Frontal cortex (tissue), 4 donors: ENCODE data around the gene DTL. TPM values are rescaled to one million over a fixed set of nuclear protein-coding genes. Genes with fewer than 3 reads are reported as not detected.

Experiments
- DNase-seq, 2 donors: peaks; one replicate each; pipeline ENCODE4 v3.0.0; 2012; ENCODE audit warnings: low spot score in 2 of 2
- FAIRE-seq: peaks from 2 replicates; lab custom pipeline; 2012; peaks lifted over from hg19 to GRCh38; lab: Jason Lieb, UNC
- total RNA-seq: library from RNA; depleted of rRNA; stranded (reverse); fragments of >200 nt; gene quantifications from one replicate; pipeline ENCODE4 v1.2.3, GENCODE V29; 2014
- donor health status: control.
- donor health status: control.
- donor health status: control.

Gene DTL
- total RNA-seq, 1 donor from 2014 or later = 2.9 TPM

- DNase-seq = no peak
- FAIRE-seq = no peak
These were observed 47.3 kb downstream of the DTL start for GRCh38 chr1:212082765-212083406.

GRCh38 chr1:212089560-212090163, 54.1 kb downstream of the DTL start:
- FAIRE-seq (no peak), DNase-seq (no peak)

GRCh38 chr1:212091438-212092121, 56.0 kb downstream of the DTL start:
- FAIRE-seq (no peak), DNase-seq (no peak)

GRCh38 chr1:212097360-212097759, 61.8 kb downstream of the DTL start:
- FAIRE-seq = no peak

DNA sequence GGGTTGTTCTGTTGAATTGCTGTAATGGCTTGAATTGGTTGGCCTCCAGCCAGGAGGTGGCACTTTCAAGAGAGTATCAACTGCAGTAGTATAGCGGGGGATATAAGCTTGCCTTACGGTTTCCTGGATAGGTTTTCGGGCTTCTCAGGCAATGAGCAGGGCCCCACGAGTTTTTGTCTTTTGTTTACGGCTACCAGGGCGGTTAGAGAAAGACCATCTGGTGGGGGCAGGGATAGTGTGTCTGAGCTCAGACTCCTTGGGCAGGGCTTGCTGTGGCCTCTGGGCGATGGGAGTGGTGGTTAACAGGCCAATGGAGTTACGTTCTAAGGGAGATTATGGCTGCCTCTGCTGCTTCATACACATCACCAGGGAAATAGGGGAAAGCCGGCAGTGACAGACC, 62.8 kb downstream of the DTL start:
- DNase-seq (no peak), FAIRE-seq (no peak)

More at GRCh38 chr1:212097360-212097759, 61.8 kb downstream of the DTL start:
- no peak for DNase-seq

- DNase-seq = no peak
- FAIRE-seq = no peak
These were observed 63.2 kb downstream of the DTL start for GRCh38 chr1:212098771-212099170.

- DNase-seq = no peak
- no peak for FAIRE-seq
These were observed 65.7 kb downstream of the DTL start for GRCh38 chr1:212101251-212101650.

DNA sequence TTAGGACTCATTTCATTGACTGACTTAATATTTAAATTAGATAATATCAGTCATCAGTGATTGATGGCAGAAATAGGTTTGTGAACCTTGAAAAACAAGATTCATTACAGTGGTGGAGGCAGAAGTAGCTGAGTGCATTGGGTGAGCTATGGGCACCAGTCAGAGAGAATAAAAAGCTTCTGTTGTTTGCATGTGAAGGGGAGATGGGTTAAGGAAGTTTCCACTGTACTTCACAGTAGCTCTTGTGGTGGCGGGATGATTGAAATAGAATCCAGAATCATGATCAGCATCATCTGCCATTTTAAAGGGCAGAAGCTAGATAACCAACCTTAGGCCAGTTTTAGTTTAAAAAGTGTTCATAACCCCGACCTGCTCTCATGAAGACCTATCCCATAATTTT, 66.2 kb downstream of the DTL start:
- DNase-seq (no peak), FAIRE-seq (no peak)

GRCh38 chr1:212104586-212105325, 69.2 kb downstream of the DTL start:
- DNase-seq (no peak), FAIRE-seq (no peak)

DNA sequence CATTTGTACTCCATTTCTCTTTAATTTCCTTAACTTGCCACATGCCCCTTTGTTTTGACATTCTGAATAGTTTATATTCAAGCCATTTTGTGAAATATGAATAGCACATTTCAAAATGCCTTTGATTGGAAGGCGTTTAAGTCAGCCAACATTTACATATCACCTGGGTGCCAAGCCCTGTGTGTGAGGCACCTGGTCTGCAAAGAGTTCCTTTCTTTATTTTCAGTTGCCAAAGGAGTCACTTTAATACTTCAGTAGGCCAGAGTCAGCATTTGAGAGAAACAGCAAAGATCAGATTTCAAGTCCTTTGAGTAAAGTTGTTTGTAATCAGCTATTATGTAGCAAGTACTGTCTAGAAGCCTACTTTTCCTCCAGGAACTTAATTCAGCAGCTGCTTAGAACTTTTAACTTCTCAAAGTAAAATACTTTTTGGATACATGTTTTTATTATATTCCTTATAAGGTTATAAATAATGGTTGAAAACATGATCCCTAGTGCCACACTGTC, 70.8 kb downstream of the DTL start:
- FAIRE-seq = no peak
- no peak for DNase-seq

- DNase-seq (no peak), FAIRE-seq (no peak)
These were observed 71.9 kb downstream of the DTL start for GRCh38 chr1:212107481-212107880.

GRCh38 chr1:212108187-212108586, 72.6 kb downstream of the DTL start:
- FAIRE-seq (no peak), DNase-seq (no peak)

DNA sequence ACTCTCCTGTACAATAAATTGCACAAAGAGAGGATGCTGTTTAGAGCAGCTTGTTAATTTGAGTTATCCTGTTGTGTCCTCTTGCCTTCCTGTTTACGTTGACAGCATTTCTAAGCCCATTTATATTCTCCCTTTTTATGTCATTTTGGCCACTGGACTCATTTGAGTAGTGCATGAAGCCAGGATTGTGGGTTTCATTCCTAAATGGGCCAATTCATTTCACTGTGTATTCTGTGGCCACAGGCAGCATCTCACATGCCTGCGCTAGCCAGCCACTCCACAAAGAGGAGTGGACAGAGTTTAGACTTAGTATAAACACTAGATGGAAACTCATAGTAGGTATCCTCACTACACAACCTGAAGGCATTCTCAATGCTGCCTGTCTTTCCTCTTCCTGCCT, 73.4 kb downstream of the DTL start:
- DNase-seq = no peak
- no peak for FAIRE-seq

GRCh38 chr1:212109728-212110127, 74.2 kb downstream of the DTL start:
- DNase-seq = no peak
- no peak for FAIRE-seq

GRCh38 chr1:212110617-212111016, 75.1 kb downstream of the DTL start:
- DNase-seq (no peak), FAIRE-seq (no peak)

DNA sequence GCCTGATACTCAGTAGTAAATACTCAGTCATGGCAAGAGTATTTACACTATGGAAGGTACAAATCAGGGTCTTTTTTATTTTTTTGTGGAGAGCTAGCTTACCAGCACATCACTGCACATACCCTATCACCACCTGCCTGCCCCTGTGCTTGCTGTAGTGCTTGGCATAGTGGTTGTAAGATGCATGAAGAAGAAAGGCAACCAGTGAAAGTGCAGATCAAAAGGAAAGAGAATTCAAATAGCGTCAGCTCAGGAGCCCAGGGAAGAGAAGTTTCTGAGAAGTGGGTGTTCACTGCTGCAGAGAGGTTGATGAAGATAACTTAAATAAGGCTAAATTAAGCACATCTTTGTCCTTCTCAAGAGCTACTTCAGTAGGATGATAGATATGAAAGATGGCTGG, 76.0 kb downstream of the DTL start:
- FAIRE-seq = no peak
- no peak for DNase-seq

DNA sequence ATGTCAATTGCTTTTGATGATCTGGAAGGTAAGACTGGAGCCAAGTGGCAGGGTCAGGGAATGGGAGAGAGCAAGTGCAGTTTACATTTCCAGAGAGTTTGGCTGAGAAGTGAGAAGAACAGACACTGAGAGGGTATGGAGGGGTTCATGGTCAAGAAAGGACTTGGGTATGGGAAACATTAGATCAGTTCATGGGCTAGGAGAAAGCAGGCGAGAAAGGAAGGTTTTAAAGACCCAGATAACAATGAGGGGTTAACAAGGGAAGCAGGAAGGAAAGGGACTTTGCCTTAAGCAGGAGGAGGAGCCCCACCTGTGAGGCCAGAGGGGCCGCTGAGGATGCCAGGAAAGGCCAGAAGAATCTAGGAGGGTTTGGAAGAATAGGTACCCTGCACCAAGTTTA, 78.2 kb downstream of the DTL start:
- FAIRE-seq (no peak), DNase-seq (no peak)

DNA sequence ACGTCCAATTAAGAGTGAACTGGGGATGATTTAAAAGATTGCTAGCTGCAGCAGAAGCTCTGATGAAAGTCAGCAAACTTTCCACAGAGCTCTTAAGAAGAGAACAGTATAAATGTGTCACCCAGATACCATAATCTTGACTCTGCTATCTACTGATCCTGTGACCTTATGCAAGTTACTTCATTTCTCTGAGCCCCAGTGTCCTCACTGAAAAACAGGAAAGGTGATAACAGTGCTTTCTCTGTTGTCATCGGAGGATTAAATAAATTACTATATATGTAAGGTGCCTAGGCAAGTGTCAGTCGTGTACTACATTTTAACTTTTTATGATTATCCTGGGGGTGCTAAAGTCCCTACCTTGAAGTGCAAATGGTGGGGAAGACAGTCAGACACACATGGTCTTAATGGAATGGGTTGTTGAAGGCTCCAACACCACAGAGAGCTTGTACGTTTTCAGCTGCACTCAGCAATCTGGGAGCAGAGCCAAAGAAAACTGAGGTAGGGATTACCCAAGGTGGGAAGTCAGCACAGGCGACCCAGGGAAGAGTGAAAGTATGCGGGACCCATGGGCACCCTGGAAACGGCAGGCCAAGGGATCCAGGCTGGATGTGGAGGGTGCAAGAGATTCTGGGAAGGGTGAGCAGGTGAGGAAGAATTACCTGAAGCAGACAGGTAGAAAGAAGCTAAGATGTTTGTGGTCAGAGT, 82.8 kb downstream of the DTL start:
- DNase-seq (no peak), FAIRE-seq (no peak)

- DNase-seq (no peak), FAIRE-seq (no peak)
These were observed 83.3 kb downstream of the DTL start for GRCh38 chr1:212118872-212119260.

DNA sequence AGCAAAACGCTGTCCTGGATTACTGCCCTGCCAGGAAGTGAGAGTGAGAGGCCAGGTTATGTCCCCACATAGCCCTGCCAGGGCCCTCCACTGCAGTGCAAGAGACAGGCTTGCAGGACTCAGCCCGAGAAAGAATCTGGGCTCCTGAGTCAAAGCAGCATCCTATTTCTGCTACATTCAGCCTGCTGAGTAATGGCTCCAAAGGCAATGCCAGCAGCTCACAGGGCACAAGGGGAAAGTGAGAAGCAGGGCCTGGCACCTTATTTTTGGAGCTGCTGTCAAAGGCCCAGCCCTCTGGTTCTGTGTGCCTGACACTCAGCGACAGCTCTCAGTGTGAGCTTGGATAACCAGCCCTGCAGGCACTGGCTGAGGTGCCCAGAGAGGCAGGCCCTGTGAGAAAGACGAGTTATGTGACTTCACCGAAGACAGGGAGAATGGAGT, 83.9 kb downstream of the DTL start:
- DNase-seq (no peak), FAIRE-seq (no peak)
